ENCODE measurements around the gene MAPK7.
A peak's percentile ranks its signal among the peaks of the same experiment; 100 is the strongest.

Gene MAPK7

DNA sequence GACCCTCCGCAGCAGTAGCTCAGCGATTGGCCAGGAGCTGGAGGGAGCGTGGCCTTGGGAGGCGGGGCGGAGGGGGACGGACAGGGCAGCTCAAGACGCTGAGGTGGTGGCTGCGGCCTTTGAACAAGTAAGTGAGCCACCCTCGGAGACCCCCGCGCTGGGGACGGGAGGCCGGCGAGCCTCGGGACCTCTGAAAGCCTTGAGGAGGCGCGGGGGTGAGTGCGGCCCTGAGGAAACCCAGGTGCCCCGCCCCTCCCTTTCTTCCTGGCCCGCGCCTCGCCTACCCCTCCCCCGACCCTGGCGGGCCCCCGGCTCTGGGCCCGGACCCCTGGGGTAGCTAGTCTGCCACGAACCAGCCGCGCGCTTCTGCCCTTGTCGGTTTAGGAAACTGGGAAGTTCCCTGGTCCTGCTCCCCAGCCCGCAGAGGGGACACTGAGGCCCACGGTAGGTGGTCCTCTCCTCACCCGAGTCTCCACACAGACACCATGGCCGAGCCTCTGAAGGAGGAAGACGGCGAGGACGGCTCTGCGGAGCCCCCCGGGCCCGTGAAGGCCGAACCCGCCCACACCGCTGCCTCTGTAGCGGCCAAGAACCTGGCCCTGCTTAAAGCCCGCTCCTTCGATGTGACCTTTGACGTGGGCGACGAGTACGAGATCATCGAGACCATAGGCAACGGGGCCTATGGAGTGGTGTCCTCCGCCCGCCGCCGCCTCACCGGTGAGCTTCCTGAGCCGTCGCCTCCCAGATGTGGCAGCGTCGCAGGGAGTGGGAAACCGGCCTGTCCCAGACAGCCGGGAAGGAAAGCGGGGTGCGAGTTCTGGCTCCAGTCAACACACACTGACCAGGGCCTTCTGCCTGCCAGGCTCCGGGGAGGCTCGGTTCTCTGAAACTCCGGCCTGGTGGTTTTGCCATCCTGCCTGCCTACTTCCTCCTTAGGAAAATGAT, at the start of gene MAPK7:
TSS of gene MAPK7 (plus strand) at position 83 of the 945 bp plus-strand sequence. CDS start at position 486, 403 bp downstream.
- Mint-ChIP-seq H3K4me3 (peak within 1 kb of the TSS; percentile 98), H3K9me3 (no peaks in the 10 kb centered on the region), H3K4me1 (ENCODE audit: low read depth) (peaks cover 18% of the 10 kb centered on the region), H3K27me3 (ENCODE audit: low read depth) (no peaks in the 10 kb centered on the region), H3K27ac (peak within 1 kb of the TSS; percentile 100), H3K36me3 (ENCODE audit: low read depth) (peaks cover 22% of the 10 kb centered on the region)

DNA sequence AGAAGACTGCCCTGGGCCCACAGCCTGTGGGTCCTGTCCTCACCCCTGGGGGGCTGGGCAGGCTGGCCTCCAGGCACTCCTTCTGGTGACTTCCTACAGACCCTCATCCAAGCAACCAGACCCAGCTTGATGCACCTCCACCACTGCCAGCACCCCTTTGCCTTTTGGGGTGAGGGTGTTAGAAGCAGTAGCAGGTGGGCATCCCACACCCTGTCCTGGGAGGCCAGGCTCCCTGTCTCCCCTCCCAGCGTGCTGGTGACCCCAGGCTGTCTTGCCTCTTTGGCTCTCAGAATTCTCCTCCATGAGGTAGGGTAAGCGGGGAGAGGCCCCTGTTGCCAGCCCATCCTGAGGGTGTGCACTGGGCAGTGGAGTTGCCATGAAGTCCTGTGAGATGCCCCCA, 49.2 kb upstream of the MAPK7 start:
- Mint-ChIP-seq H3K27me3 (ENCODE audit: low read depth) (no peaks in the 10 kb centered on the region), H3K36me3 (ENCODE audit: low read depth) (no peaks in the 10 kb centered on the region), H3K4me3 (no peak overlapping the region), H3K27ac (no peak overlapping the region), H3K9me3 (peaks cover 11% of the 10 kb centered on the region), H3K4me1 (ENCODE audit: low read depth) (peaks cover 3% of the 10 kb centered on the region)

DNA sequence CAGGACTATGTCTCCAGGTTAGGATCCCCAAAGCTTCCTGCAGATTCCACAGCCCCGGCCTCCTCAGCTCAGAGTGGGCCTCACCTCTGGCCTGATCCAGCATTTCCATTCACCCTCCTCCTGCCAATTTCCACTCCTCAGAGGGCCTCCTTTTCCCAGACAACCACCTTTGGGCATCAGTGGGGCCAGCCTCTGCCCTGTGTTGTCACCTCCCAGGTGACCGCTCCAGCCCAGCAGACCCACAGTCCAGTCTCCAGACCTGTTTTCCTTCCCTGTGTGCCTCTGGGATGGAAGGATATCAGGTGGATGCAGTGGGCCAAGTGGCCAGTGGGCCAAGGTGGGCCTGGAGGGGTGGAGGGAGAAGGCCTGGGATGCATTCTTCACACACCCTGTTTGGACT, 48.5 kb upstream of the MAPK7 start:
- Mint-ChIP-seq H3K9me3 (peaks cover 11% of the 10 kb centered on the region), H3K27ac (no peak overlapping the region), H3K4me1 (ENCODE audit: low read depth) (peaks cover 3% of the 10 kb centered on the region), H3K36me3 (ENCODE audit: low read depth) (no peaks in the 10 kb centered on the region), H3K27me3 (ENCODE audit: low read depth) (no peaks in the 10 kb centered on the region), H3K4me3 (no peak overlapping the region)

DNA sequence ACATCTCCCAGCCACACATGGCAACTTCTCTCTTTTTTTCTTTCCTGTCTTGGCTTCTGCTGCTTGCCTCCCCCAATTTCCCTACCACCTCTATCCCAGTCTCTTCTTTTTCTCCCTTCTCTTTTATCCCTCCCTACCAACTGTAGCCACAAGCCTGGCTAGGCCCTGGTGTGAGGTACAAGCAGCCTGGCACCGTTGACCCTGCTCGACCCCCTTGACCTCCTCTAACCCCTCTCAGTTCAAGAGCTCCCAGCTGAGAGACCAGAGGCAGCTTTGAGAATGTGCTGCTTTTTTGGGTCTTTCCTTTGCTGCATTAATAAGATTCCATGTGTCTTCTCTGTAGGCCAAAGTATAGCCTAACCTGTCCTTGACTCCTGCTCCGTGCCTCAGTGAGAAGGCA, 48.0 kb upstream of the MAPK7 start:
- no peaks in the 10 kb centered on the region for H3K27me3 Mint-ChIP-seq (ENCODE audit: low read depth)

GRCh38 chr17:19331134-19331533, 47.2 kb upstream of the MAPK7 start:
- H3K4me1 Mint-ChIP-seq (ENCODE audit: low read depth): peaks cover 3% of the 10 kb centered on the region
- no peaks in the 10 kb centered on the region for H3K9me3 Mint-ChIP-seq
- H3K27ac Mint-ChIP-seq: no peak overlapping the region
- H3K27me3 Mint-ChIP-seq (ENCODE audit: low read depth): no peaks in the 10 kb centered on the region
- H3K36me3 Mint-ChIP-seq (ENCODE audit: low read depth): no peaks in the 10 kb centered on the region
- no peak overlapping the region for H3K4me3 Mint-ChIP-seq

More for the DNA sequence above, 48.0 kb upstream of the MAPK7 start:
- Mint-ChIP-seq H3K4me1 (ENCODE audit: low read depth) (peaks cover 3% of the 10 kb centered on the region), H3K36me3 (ENCODE audit: low read depth) (no peaks in the 10 kb centered on the region), H3K9me3 (peaks cover 7% of the 10 kb centered on the region), H3K27ac (no peak overlapping the region), H3K4me3 (no peak overlapping the region)

DNA sequence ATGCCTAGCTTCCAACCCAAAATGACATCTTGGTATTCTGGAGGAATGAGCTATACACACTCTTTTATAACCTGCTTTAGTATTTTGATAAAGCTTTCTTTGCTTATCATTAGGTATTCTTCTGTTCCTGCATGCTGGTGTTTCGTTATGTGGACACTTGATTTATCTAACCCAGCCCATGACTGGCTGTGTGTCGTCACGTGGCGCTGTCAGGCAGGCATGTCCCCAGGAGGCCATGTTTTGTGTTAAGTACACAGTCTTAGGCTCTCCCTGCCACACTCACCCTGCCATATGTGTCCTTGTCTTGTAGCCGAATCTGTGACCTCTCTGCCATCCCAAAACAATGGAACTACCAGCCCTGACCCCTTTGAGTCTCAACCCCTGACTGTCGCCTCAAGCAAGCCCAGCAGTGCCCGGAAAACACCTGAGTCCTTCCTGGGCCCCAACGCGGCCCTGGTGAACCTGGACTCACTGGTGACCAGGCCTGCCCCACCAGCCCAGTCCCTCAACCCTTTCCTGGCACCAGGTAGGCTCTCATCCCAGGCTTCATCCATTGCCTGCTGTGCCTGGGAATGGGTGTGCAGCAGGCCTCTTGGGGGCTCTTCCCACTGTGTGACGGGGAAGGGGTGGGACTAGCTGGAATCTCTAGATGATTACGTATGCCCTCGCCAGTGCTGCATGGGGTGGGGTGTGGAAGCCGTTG, 46.6 kb upstream of the MAPK7 start:
- Mint-ChIP-seq H3K4me3 (no peak overlapping the region), H3K27me3 (ENCODE audit: low read depth) (no peaks in the 10 kb centered on the region), H3K27ac (no peak overlapping the region)

GRCh38 chr17:19332371-19333131, 45.7 kb upstream of the MAPK7 start:
- H3K4me3 Mint-ChIP-seq: no peak overlapping the region
- peaks cover 3% of the 10 kb centered on the region for H3K4me1 Mint-ChIP-seq (ENCODE audit: low read depth)
- no peaks in the 10 kb centered on the region for H3K9me3 Mint-ChIP-seq
- peak overlapping the region; percentile 34 for H3K27ac Mint-ChIP-seq
- H3K27me3 Mint-ChIP-seq (ENCODE audit: low read depth): no peaks in the 10 kb centered on the region
- H3K36me3 Mint-ChIP-seq (ENCODE audit: low read depth): no peaks in the 10 kb centered on the region

More for the DNA sequence above, 46.6 kb upstream of the MAPK7 start:
- Mint-ChIP-seq H3K4me1 (ENCODE audit: low read depth) (peaks cover 3% of the 10 kb centered on the region), H3K36me3 (ENCODE audit: low read depth) (no peaks in the 10 kb centered on the region), H3K9me3 (no peaks in the 10 kb centered on the region)

GRCh38 chr17:19333132-19333440, 45.2 kb upstream of the MAPK7 start:
- Mint-ChIP-seq H3K4me3 (no peak overlapping the region), H3K4me1 (ENCODE audit: low read depth) (peaks cover 3% of the 10 kb centered on the region), H3K27me3 (ENCODE audit: low read depth) (no peaks in the 10 kb centered on the region), H3K27ac (no peak overlapping the region), H3K36me3 (ENCODE audit: low read depth) (no peaks in the 10 kb centered on the region), H3K9me3 (no peaks in the 10 kb centered on the region)

- no peaks in the 10 kb centered on the region for H3K27me3 Mint-ChIP-seq (ENCODE audit: low read depth)
- H3K4me3 Mint-ChIP-seq: no peak overlapping the region
These were observed 44.5 kb upstream of the MAPK7 start for GRCh38 chr17:19333736-19334290.

DNA sequence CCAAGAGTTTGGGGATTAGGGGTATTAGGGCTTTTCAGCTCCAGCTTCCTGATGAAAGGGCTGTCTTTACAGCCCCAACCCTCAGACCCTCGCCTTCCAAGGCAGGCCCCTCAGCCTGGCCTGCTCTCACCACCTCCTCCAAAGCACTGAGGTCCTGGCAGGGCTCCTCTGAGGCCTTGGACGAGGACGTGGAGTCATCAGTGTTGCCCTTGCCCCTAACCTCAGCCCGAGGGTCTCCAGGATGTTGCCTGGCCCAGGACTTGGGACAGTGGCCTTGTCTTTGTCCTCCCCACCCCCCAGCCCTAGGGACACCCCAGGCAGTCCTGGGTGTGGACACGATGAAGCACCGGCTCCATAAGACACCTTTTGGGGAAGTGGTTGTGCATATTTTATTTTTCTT, 44.0 kb upstream of the MAPK7 start:
- Mint-ChIP-seq H3K4me3 (no peak overlapping the region), H3K4me1 (ENCODE audit: low read depth) (peaks cover 3% of the 10 kb centered on the region), H3K27ac (no peak overlapping the region), H3K36me3 (ENCODE audit: low read depth) (no peaks in the 10 kb centered on the region), H3K9me3 (no peaks in the 10 kb centered on the region), H3K27me3 (ENCODE audit: low read depth) (peaks cover 3% of the 10 kb centered on the region)

More at GRCh38 chr17:19333736-19334290, 44.5 kb upstream of the MAPK7 start:
- peaks cover 3% of the 10 kb centered on the region for H3K4me1 Mint-ChIP-seq (ENCODE audit: low read depth)
- H3K9me3 Mint-ChIP-seq: no peaks in the 10 kb centered on the region
- H3K36me3 Mint-ChIP-seq (ENCODE audit: low read depth): no peaks in the 10 kb centered on the region
- H3K27ac Mint-ChIP-seq: no peak overlapping the region

GRCh38 chr17:19335951-19336631, 42.2 kb upstream of the MAPK7 start:
- no peak overlapping the region for H3K4me3 Mint-ChIP-seq
- no peak overlapping the region for H3K27ac Mint-ChIP-seq
- H3K27me3 Mint-ChIP-seq (ENCODE audit: low read depth): peaks cover 6% of the 10 kb centered on the region
- H3K36me3 Mint-ChIP-seq (ENCODE audit: low read depth): no peaks in the 10 kb centered on the region
- H3K9me3 Mint-ChIP-seq: no peaks in the 10 kb centered on the region
- peaks cover 3% of the 10 kb centered on the region for H3K4me1 Mint-ChIP-seq (ENCODE audit: low read depth)

DNA sequence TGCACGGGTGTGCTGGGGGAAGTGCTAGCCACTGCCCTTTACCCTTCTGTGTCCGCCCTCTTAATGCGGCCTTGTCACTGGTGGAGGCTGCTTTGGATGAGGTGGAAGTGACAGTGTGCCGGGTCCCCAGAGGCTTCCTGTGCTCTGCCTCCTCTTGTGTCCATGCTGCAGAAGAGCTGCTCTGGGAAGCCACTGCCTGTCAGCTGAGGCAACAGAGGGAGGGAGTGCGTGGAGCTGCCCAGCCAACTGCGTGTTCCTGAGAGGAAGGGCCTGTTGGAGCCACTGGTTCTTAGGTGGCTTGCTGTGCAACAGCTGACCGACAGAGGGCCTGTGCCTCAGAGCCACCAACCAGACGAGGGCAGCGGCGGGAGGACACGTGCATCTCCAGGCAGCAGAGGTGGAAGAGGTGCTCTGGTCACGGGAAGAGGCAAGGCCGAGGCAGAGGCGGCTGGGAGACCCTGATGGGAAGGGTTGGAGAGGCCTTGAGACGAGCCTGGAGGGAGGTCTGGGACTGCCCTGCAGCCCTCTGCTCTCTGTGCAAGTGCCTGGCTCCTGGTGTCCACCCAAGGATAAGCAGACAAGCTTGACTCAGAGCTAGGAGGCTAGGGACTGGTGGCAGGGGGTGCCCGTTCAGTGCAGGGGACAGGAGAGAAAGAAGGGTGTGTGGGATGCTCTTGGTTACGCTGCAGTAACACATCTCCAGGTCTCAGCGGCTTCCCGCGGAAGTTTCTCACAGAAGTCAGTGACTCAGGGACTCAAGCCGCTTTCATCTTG, 41.2 kb upstream of the MAPK7 start:
- no peaks in the 10 kb centered on the region for H3K36me3 Mint-ChIP-seq (ENCODE audit: low read depth)
- H3K9me3 Mint-ChIP-seq: no peaks in the 10 kb centered on the region
- H3K4me1 Mint-ChIP-seq (ENCODE audit: low read depth): peaks cover 3% of the 10 kb centered on the region
- peaks cover 6% of the 10 kb centered on the region for H3K27me3 Mint-ChIP-seq (ENCODE audit: low read depth)
- no peak overlapping the region for H3K27ac Mint-ChIP-seq
- no peak overlapping the region for H3K4me3 Mint-ChIP-seq

GRCh38 chr17:19337712-19338023, 40.6 kb upstream of the MAPK7 start:
- Mint-ChIP-seq H3K27me3 (ENCODE audit: low read depth) (peaks cover 6% of the 10 kb centered on the region), H3K27ac (no peak overlapping the region), H3K36me3 (ENCODE audit: low read depth) (no peaks in the 10 kb centered on the region), H3K9me3 (no peaks in the 10 kb centered on the region), H3K4me1 (ENCODE audit: low read depth) (peaks cover 2% of the 10 kb centered on the region), H3K4me3 (no peak overlapping the region)

All from T-helper 1 cell treated with Interleukin-12 subunit alpha and Interleukin-12 subunit beta and Interleukin-4 antibody, amounts not matched to agents 30 μg/mL and 1 μg/mL, for 36 hours (primary cell).